HCT116 (cell line): ENCODE data around the gene ANKRD55.
"Not testable (repeated sequence)": the region's sequence is repeated elsewhere in the genome, so short reads cannot be mapped to it uniquely, and the experiment has no call there.

Source experiments
- EGR1 ChIP-seq: IDR thresholded peaks from 2 replicates; pipeline ENCODE4 v1.6.1; 2012; ENCODE audit warnings: low read depth
- EZH2 ChIP-seq: fragments of 200-600 bp; sonication (generic); IDR thresholded peaks from 2 replicates; pipeline ENCODE4 v1.6.1; 2017; ENCODE audit warnings: antibody characterized with exemption, mixed run types
- EZH2phosphoT487 ChIP-seq: fragments of 200-600 bp; IDR thresholded peaks from 2 replicates; pipeline ENCODE4 v1.6.1; 2018; ENCODE audit warnings: antibody characterized with exemption, borderline replicate concordance
- FOSL1 ChIP-seq: IDR thresholded peaks from 2 replicates; pipeline ENCODE4 v1.6.1; 2012; ENCODE audit warnings: low read depth
- POLR2A ChIP-seq: IDR thresholded peaks from 2 replicates; pipeline ENCODE4 v1.7.0; 2011; ENCODE audit warnings: borderline replicate concordance; ENCODE audit not compliant: insufficient read depth, insufficient read length; ENCODE audit errors: extremely low read depth
- POLR2AphosphoS5 ChIP-seq: IDR thresholded peaks from 2 replicates; pipeline ENCODE4 v1.6.1; 2011; ENCODE audit warnings: mild to moderate bottlenecking, low read depth, low read length, moderate library complexity
- RAD21 ChIP-seq: IDR thresholded peaks from 2 replicates; pipeline ENCODE4 v1.6.1; 2012; ENCODE audit warnings: low read depth, mild to moderate bottlenecking
- REST ChIP-seq: IDR thresholded peaks from 2 replicates; pipeline ENCODE4 v1.6.1; 2012; ENCODE audit warnings: low read depth
- SIN3A ChIP-seq: IDR thresholded peaks from 2 replicates; pipeline ENCODE4 v1.6.1; 2012; ENCODE audit warnings: low read depth
- SRF ChIP-seq: IDR thresholded peaks from 2 replicates; pipeline ENCODE4 v1.6.1; 2012; ENCODE audit warnings: low read depth
- ZBTB33 ChIP-seq: IDR thresholded peaks from 2 replicates; pipeline ENCODE4 v1.6.1; 2011; ENCODE audit warnings: mild to moderate bottlenecking, low read length, moderate library complexity; ENCODE audit not compliant: insufficient replicate concordance; ENCODE audit errors: extremely low read depth
- ZFX ChIP-seq: fragments of 450-650 bp; IDR thresholded peaks from 2 replicates; pipeline ENCODE4 v1.6.1; 2017
- ZNF274 ChIP-seq: fragments of 200-500 bp; sonication (Bioruptor generic); IDR thresholded peaks from 2 replicates; pipeline ENCODE4 v1.6.1; 2014; ENCODE audit warnings: mild to moderate bottlenecking, low read depth, low read length, inconsistent platforms
- TF ChIP-seq, protein P1 (sequence below), 3 experiments: fragments of 200-600 bp in 1 of 3; sonication (generic) in 1 of 3; IDR thresholded peaks in 2 of 3; conservative IDR thresholded peaks in 1 of 3; 2 replicates each; pipeline ENCODE4 v1.5.1; 2012 to 2017; ENCODE audit warnings: low read depth in 2 of 3, low read length in 2 of 3, antibody characterized with exemption in 1 of 3, borderline replicate concordance in 1 of 3, control low read depth in 1 of 3, mild to moderate bottlenecking in 1 of 3, mixed read lengths in 1 of 3, mixed run types in 1 of 3, moderate library complexity in 1 of 3; ENCODE audit not compliant: insufficient read depth in 1 of 3

DNA sequence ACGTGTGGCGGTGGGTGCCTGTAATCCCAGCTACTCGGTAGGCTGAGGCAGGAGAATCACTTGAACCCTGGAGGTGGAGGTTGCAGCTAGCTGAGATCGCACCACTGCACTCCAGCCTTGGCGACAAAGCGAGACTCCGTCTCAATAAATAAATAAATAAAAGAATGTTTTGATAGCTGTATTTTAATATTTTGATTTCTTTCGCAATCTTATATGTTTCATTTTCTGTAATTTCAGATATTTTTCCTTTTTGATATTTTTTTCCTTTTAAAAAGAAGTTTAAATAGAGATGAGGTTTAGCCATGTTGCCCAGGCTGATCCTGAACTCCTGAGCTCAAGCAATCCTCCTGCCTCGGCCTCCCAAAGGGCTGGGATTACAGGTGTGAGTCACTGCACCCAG is 82.4 kb downstream of the ANKRD55 start:
- TF ChIP-seq ZNF274, EZH2, ZBTB33, SIN3A, POLR2A, SRF, RAD21, FOSL1, ZFX, EZH2phosphoT487, REST, POLR2AphosphoS5, EGR1: not testable (repeated sequence)
- TF ChIP-seq, protein P1, sequence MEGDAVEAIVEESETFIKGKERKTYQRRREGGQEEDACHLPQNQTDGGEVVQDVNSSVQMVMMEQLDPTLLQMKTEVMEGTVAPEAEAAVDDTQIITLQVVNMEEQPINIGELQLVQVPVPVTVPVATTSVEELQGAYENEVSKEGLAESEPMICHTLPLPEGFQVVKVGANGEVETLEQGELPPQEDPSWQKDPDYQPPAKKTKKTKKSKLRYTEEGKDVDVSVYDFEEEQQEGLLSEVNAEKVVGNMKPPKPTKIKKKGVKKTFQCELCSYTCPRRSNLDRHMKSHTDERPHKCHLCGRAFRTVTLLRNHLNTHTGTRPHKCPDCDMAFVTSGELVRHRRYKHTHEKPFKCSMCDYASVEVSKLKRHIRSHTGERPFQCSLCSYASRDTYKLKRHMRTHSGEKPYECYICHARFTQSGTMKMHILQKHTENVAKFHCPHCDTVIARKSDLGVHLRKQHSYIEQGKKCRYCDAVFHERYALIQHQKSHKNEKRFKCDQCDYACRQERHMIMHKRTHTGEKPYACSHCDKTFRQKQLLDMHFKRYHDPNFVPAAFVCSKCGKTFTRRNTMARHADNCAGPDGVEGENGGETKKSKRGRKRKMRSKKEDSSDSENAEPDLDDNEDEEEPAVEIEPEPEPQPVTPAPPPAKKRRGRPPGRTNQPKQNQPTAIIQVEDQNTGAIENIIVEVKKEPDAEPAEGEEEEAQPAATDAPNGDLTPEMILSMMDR (IDR thresholded peaks at IDR 0.05 in 2 of 3, conservative IDR thresholded peaks at IDR 0.05 in 1 of 3; ENCODE audit: borderline replicate concordance in 1 of 3, insufficient read depth in 1 of 3, low read depth in 2 of 3, low read length in 2 of 3), result not testable (repeated sequence)
